Measurements from ENCODE around the gene TFE3. TPM values are rescaled to one million over a fixed set of nuclear protein-coding genes. Genes with fewer than 3 reads are reported as not detected.

Gene TFE3
- total RNA-seq, 1 donor from 2014 or later, result 141 TPM

GRCh38 chrX:49075347-49075746 is 32.2 kb upstream of the TFE3 start:
- DNase-seq (ENCODE audit: low spot score in 2 of 2), result no peak
- H3K4me1 ChIP-seq, result peaks cover 0 to 5% of the 10 kb centered on the region in 2 donors
- no peak for TF ChIP-seq CTCF (IDR thresholded peaks at IDR 0.05)

GRCh38 chrX:49073601-49074575 is 30.7 kb upstream of the TFE3 start, which contains the start of gene PRAF2:
Gene PRAF2, minus strand, starts transcription at chrX:49074002. Its CDS starts 15 bp downstream, at chrX:49073987.
- H3K4me1 ChIP-seq, result peaks cover 0 to 5% of the 10 kb centered on the region in 2 donors
- intact Hi-C loops (cut with DNase I), result loop anchor here (2.0 kb wide), 1 partner anchor 31 kb away; the partner anchor contains the start of gene TFE3
- H3K36me3 ChIP-seq, result peaks cover 9 to 13% of the 10 kb centered on the region in 2 donors
- H3K4me3 ChIP-seq, result peak within 1 kb of the TSS; percentile 63 to 72
- peak within 1 kb of the TSS; percentile 79 to 86 for H3K27ac ChIP-seq
- peak; percentile 79 to 97 for DNase-seq (ENCODE audit: low spot score in 2 of 2)
- TF ChIP-seq CTCF (IDR thresholded peaks at IDR 0.05), result no peak
- H3K9me3 ChIP-seq, result no peaks in the 10 kb centered on the region
- H3K27me3 ChIP-seq, result no peaks in the 10 kb centered on the region

More at GRCh38 chrX:49075347-49075746, 32.2 kb upstream of the TFE3 start:
- no peaks in the 10 kb centered on the region for H3K27me3 ChIP-seq
- intact Hi-C loops (cut with DNase I), result no loop called here
- no peaks in the 10 kb centered on the region for H3K9me3 ChIP-seq
- no peak overlapping the region for H3K4me3 ChIP-seq
- peaks cover 6 to 13% of the 10 kb centered on the region in 2 donors for H3K36me3 ChIP-seq
- H3K27ac ChIP-seq, result peak overlapping the region in 1 of 2 donors; percentile 86

GRCh38 chrX:49072712-49073095 is 29.5 kb upstream of the TFE3 start:
- no peaks in the 10 kb centered on the region for H3K9me3 ChIP-seq
- peaks cover 8 to 13% of the 10 kb centered on the region in 2 donors for H3K36me3 ChIP-seq
- intact Hi-C loops (cut with DNase I), result loop anchor here (2.0 kb wide), 1 partner anchor 30 kb away; the partner anchor contains the start of gene TFE3
- peaks cover 0 to 2% of the 10 kb centered on the region in 2 donors for H3K4me1 ChIP-seq
- H3K27ac ChIP-seq, result peak overlapping the region; percentile 8 to 57
- DNase-seq (ENCODE audit: low spot score in 2 of 2), result no peak
- no peak for TF ChIP-seq CTCF (IDR thresholded peaks at IDR 0.05)
- peak overlapping the region; percentile 63 to 72 for H3K4me3 ChIP-seq
- H3K27me3 ChIP-seq, result no peaks in the 10 kb centered on the region

- H3K4me3 ChIP-seq, result peak overlapping the region; percentile 63 to 72
- intact Hi-C loops (cut with DNase I), result loop anchor here (2.0 kb wide), 1 partner anchor 29 kb away; the partner anchor contains the start of gene TFE3
- no peak for TF ChIP-seq CTCF (IDR thresholded peaks at IDR 0.05)
- no peaks in the 10 kb centered on the region for H3K27me3 ChIP-seq
- peak overlapping the region; percentile 8 to 57 for H3K27ac ChIP-seq
- H3K36me3 ChIP-seq, result peaks cover 3 to 7% of the 10 kb centered on the region in 2 donors
- H3K9me3 ChIP-seq, result no peaks in the 10 kb centered on the region
- H3K4me1 ChIP-seq, result peaks cover 0 to 2% of the 10 kb centered on the region in 2 donors
- peak; percentile 21 to 89 for DNase-seq (ENCODE audit: low spot score in 2 of 2)
Observed at GRCh38 chrX:49071877-49072711, 28.9 kb upstream of the TFE3 start.

- no peak for DNase-seq (ENCODE audit: low spot score in 2 of 2)
- Histone ChIP-seq H3K4me1 (peaks cover 0 to 2% of the 10 kb centered on the region in 2 donors), H3K27ac (no peak overlapping the region), H3K4me3 (no peak overlapping the region), H3K27me3 (no peaks in the 10 kb centered on the region), H3K9me3 (no peaks in the 10 kb centered on the region), H3K36me3 (peaks cover 0 to 3% of the 10 kb centered on the region in 2 donors)
- intact Hi-C loops (cut with DNase I), result no loop called here
- TF ChIP-seq CTCF (IDR thresholded peaks at IDR 0.05), result no peak
Observed at GRCh38 chrX:49070988-49071387, 27.8 kb upstream of the TFE3 start.
